ENCODE results near the gene CC2D1B.
"Not testable (repeated sequence)": the region's sequence is repeated elsewhere in the genome, so short reads cannot be mapped to it uniquely, and the experiment has no call there.

Gene CC2D1B

GRCh38 chr1:52365746-52366516, at the start of gene CC2D1B:
CC2D1B (minus strand) TSS chr1:52366205; CDS start chr1:52364620, 1,585 bp downstream.
- DNase-seq: peak; percentile 100

DNA sequence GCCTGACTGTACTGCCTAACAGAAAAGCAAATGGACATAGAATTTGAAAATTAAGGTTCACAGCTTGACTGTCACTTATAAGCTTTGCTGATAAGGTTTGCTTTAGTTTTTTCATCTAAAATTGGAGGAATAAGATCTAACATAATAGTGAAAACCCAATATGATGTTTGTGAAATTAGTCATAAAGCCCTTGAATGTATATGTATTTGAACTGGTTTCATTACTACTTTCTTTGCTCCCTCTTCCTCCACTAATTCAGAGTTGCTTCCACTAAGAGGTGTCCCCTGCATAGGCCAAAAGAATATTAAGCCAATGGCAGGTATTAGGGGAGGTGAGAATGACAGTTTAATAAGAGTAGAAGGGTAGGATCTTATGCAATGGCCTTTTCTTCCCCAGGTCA, 48.9 kb upstream of the CC2D1B start:
- no peak for DNase-seq

GRCh38 chr1:52413410-52413989, 47.5 kb upstream of the CC2D1B start:
- DNase-seq: no peak

- DNase-seq: no peak
Observed at GRCh38 chr1:52404975-52405338, 39.0 kb upstream of the CC2D1B start.

DNA sequence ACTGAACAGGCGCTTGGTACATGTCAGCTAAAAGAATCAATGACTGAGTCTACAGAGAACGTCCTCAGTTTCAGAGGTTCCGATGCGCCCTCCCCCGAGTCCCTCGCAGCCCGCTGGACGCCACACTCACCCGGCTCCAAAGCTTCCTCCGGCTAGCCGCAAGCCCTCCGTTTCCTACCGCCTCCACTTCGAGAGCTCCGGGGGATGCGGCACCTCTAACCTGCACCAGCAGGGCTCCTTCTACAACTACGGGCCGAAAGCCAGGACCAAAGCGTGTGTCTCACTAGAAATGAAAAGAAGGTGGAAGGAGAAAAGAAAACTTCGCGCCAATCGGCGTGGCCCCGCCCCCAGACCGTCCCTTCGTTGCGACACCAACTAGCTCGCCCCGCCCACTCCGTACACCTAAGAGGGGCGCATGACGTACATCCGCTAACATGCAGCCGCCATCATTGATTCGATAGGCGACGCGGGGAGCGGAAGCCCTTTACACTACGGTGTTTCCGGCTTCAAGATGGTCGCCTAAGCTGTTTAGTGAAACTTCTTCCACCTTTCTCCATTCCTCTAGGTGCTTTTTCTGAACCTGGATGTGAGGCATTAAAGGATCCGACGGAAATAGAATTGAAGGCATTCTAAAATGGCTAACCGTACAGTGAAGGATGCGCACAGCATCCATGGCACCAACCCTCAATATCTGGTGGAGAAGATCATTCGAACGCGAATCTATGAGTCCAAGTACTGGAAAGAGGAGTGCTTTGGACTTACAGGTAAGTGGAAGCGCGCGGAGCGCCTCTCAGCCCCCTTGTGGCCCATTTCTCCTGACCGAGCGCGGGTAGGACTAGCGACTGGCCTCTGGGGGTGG, 38.3 kb upstream of the CC2D1B start, which contains the start of the genes ORC1 and PRPF38A:
Gene ORC1 (minus strand): TSS at position 308 of the 859 bp plus-strand sequence. CDS start 2,200 bp downstream, outside the sequence.
Gene PRPF38A (plus strand): TSS at position 487 of the 859 bp plus-strand sequence. CDS start 148 bp downstream, at position 635.
- peak; percentile 100 for DNase-seq

GRCh38 chr1:52403566-52404115, 37.6 kb upstream of the CC2D1B start:
- peak; percentile 87 for DNase-seq

DNA sequence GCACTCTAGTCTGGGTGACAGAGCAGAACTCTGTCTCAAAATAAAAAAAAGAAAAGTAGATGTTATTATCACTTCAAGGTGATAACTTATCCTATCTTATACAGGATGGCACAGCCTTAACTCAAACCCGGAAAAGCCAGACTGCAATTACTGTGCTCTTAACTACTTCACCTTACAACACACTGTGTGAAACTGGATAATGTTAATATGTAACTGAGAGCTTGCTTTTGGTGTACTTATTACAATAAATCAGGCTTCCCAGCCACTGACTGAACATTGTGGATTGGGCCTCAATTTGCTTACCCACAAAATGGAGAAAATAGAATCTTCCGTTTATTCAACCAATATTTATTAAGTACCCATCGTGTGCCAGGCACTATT, 36.8 kb upstream of the CC2D1B start:
- DNase-seq: no peak

- no peak for DNase-seq
Observed at GRCh38 chr1:52400131-52400530, 34.1 kb upstream of the CC2D1B start.

DNA sequence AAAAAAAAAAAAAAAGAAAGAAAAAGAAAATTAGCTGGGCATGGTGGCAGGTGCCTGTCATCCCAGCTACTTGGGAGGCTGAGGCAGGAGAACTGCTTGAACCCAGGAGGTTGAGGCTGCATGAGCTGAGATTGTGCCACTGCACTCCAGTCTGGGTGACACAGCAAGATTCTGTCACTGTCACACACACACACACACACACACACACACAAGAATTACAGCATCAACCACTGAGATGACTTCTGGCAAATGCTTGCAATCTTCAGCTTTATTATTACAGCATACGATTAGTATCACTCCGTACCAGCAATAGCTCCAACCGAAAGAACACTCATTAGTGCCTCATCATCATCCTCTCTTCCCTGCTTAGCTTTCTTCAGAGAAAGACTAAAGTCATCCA, 33.6 kb upstream of the CC2D1B start:
- no peak for DNase-seq

DNA sequence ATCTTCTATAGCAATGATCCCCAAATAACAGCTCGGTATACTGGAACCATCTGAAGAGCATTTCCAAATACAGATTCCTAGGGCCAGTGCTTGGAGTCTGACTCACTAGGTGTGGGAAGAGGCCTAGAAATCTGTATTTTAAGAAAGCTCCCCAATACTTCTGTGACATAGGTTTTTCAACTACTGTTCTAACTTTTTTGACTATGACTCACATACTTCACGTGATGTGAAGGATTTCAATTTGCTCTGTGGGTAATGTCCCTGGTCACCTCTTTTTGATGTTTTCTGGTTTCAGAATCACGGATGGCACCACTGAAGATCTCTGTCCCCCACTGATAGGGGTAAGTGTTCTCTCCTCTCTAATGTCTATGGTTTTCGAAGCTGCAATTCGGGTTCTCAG, 27.2 kb upstream of the CC2D1B start:
- no peak for DNase-seq

DNA sequence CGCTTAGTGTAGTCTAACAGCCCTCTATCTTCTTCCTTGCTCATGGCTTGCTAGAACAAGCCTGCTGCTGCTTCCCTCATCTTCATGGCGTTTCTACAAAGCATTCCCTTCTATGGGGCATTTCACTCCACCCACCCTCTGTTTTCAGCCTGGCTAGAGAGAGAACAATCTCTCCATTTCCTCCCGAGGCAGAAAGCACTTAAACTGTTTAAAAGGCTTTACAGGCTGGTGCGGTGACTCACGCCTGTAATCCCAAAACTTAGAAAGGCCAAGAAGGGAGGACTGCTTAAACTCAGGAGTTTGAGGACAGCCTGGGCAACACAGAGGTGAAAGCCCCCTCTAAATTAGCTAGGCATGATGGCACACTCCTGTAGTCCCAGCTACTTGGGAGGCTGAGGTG, 20.5 kb upstream of the CC2D1B start:
- no peak for DNase-seq

DNA sequence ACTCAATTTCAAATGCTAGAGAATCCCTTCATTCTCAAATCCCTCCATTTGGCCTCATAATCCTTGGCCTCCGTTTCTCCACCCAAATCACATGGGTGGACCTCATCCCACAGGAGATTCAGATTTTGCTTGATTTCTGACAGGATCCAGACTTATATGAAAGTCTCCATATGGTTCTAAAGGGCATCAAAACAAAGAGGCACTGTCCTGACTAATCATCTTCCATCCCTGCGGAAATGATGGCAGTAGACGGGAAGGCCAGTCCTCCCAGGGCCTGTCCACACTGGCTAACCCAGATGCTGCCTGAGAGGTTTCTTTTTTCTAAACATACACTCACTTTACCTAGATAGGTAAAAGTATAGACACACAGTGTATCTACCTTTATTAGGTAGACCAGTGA, 19.4 kb upstream of the CC2D1B start:
- no peak for DNase-seq

DNA sequence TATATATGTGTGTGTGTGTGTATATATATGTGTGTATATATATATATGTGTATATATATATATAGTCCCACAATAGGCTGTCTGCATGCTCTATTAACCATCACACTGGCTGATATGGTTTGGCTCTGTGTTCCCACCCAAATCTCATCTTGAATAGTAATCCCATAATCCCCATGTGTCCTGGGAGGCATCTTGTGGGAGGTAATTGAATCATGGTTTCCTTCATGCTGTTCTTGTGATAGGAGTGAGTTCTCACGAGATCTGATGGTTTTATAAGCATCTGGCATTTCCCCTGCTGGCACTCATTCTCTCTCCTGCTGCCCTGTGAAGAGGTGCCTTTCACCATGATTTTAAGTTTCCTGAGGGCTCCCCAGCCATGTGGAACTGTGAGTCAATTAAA, 3.8 kb upstream of the CC2D1B start:
- DNase-seq: not testable (repeated sequence)

DNA sequence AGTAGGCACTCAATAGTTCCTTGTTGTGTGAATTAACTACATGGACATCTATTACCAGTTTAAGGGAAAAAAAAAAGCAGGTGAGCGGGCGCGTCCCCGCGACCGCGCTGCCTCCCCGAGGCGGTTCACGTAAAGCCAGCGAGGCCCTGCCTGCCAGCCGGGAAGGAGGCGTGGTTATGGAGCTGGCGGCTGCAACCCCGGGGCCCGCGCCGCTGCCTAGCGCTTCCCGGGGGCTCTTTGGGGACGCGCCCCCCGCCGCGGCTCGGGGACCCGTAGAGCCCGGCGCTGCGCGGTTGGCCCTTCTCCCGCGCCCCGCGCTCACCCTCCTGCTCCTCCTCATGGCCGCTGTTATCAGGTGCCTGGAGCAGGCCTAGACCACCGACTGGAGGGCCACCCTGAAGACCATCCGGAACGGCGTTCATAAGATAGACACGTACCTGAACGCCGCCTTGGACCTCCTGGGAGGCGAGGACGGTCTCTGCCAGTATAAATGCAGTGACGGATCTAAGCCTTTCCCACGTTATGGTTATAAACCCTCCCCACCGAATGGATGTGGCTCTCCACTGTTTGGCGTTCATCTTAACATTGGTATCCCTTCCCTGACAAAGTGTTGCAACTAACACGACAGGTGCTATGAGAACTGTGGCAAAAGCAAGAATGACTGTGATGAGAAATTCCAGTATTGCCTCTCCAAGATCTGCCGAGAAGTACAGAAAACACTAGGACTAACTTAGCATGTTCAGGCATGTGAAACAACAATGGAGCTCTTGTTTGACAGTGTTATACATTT, 2.6 kb upstream of the CC2D1B start:
- peak; percentile 77 for DNase-seq

GRCh38 chr1:52367272-52367671, 1.3 kb upstream of the CC2D1B start:
- no peak for DNase-seq

DNA sequence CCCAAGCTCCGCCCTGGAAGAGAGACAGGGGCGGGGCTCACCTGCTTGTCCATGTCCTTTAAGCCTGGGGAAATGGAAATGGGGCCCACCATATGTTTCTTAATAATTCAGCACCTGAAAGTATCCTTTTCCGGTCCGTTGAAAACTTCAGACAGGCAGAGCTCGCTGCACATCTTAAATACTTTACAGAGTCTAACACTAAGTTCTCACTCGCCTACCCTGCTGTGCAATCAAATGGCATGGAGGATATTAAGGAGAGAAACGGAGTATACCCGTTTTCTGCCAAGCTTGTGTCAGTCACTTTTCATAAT, 467 bp upstream of the CC2D1B start:
- DNase-seq: no peak

DNA sequence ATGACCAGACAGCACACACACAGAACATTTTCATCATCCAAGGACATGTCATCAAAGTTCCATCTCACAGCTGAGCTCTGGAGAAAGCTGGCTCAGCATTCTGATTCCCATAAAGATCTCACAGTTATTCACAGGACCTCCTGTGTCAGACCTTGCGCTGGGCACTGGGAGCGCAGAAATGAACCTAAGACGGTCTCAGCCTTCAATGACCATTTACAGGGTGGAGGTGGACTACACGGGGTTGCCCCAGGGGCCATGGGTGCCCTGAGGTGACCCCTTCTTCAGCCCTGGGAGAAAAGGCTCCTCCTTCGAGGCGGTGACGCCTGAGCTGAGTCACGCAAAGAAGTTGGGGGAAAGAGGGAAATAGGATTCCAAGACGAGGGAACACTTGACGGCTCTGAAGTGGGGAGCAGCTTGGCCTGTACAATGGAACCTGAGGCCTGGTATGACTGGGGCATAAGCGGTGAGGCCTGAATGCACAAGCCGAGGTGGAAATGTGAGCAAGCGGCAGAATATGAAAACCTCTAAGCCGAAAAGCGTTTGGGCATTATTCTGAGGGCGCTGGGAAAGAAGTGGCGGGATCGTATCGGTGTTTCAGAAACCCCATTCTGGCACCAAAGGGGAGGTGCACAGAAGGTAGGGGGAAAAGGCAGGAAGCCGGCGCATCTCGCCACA, 797 bp downstream of the CC2D1B start:
- peak; percentile 38 for DNase-seq

DNA sequence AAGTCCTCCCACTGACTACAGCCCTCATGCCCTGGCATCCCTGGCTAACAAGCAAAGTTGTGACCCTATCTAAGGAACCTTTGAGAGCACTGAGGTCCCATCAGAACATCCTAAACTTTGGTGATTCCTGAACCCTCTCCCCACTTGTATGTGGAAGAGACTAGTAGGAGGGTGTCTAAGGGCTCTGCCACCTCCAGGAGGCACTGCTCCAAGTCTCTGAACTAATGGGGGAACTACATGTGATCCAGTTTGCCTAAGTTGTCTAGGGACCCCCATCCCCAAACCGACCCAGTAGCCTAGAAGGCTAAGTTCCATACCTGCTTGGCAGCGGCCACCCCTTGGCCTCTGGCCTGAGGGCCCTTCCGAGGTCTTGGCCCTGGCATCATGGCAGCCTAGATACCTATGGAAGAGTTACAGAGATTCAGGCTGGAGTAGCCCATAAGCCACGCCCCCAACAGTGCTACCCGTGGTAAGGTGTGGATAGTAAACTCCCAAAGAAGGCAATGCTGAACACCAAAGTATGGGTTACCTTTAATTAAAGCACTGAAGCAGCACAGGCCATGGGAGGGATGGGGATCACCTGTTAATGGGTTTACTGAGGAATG, 1.7 kb downstream of the CC2D1B start:
- no peak for DNase-seq

GRCh38 chr1:52360595-52360968, 5.4 kb downstream of the CC2D1B start:
- no peak for DNase-seq

GRCh38 chr1:52359676-52360594, 6.1 kb downstream of the CC2D1B start:
- DNase-seq: no peak

All from RPMI8226 (cell line).